ENCODE results near the gene AKAP7.

- no peak for TF ChIP-seq EHF (CRISPR knock-in tag; IDR thresholded peaks at IDR 0.05)
- TF ChIP-seq, protein P1, sequence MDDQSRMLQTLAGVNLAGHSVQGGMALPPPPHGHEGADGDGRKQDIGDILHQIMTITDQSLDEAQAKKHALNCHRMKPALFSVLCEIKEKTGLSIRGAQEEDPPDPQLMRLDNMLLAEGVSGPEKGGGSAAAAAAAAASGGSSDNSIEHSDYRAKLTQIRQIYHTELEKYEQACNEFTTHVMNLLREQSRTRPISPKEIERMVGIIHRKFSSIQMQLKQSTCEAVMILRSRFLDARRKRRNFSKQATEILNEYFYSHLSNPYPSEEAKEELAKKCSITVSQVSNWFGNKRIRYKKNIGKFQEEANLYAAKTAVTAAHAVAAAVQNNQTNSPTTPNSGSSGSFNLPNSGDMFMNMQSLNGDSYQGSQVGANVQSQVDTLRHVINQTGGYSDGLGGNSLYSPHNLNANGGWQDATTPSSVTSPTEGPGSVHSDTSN (IDR thresholded peaks at IDR 0.05): no peak
- no peak for TF ChIP-seq CEBPB (IDR thresholded peaks at IDR 0.05)
- no peak for TF ChIP-seq POLR2A (IDR thresholded peaks at IDR 0.05; ENCODE audit: low read length)
- TF ChIP-seq CTCF (IDR thresholded peaks at IDR 0.05): no peak
- no peak for TF ChIP-seq NPAS2 (CRISPR knock-in tag; IDR thresholded peaks at IDR 0.05; ENCODE audit: borderline replicate concordance)
- TF ChIP-seq, protein P2, sequence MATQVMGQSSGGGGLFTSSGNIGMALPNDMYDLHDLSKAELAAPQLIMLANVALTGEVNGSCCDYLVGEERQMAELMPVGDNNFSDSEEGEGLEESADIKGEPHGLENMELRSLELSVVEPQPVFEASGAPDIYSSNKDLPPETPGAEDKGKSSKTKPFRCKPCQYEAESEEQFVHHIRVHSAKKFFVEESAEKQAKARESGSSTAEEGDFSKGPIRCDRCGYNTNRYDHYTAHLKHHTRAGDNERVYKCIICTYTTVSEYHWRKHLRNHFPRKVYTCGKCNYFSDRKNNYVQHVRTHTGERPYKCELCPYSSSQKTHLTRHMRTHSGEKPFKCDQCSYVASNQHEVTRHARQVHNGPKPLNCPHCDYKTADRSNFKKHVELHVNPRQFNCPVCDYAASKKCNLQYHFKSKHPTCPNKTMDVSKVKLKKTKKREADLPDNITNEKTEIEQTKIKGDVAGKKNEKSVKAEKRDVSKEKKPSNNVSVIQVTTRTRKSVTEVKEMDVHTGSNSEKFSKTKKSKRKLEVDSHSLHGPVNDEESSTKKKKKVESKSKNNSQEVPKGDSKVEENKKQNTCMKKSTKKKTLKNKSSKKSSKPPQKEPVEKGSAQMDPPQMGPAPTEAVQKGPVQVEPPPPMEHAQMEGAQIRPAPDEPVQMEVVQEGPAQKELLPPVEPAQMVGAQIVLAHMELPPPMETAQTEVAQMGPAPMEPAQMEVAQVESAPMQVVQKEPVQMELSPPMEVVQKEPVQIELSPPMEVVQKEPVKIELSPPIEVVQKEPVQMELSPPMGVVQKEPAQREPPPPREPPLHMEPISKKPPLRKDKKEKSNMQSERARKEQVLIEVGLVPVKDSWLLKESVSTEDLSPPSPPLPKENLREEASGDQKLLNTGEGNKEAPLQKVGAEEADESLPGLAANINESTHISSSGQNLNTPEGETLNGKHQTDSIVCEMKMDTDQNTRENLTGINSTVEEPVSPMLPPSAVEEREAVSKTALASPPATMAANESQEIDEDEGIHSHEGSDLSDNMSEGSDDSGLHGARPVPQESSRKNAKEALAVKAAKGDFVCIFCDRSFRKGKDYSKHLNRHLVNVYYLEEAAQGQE (IDR thresholded peaks at IDR 0.05): no peak
- no peak for TF ChIP-seq JUNB (IDR thresholded peaks at IDR 0.05)
- TF ChIP-seq HDAC2 (IDR thresholded peaks at IDR 0.05): no peak
- no peak for TF ChIP-seq ESRRA (IDR thresholded peaks at IDR 0.05; ENCODE audit: borderline replicate concordance, low read length)
These were observed 148.4 kb downstream of the AKAP7 start for GRCh38 chr6:131283466-131284175.
